ENCODE measurements around the gene SKAP1.

DNA sequence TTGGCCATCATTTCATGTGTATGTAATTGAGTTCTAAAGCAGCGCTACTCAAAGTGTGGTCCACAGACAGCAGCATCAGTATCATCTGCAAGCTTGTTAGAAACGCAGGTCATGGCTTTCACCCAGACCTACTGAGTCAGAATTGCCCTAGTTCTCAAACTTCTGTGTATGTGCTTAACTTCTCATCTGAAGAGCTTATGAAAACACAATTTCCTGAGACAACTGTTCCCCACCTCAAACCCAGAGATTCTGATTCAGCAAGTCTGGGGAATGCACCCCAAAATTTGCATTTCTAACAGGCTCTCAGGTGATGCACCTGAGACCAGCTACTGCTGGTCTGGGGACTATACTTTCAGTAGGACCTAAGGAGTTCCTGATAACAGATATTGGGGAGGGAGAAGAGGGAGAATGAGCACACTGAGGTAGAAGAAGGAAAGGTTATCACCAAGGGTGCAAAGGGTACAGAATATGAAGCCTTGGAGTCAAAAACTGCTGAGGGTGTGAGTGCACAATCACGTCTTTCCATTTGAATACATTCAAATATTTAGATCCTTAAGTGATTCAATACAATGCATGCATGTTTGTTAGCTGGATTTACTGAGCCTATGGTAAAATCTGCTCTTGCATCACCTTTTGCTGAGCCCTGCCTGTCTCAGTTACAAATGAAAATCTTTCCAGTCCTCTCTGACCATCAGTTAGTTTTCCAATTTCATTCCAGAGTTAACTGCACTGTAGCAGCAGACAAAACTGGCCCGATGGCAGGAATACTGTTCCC, 29.2 kb upstream of the SKAP1 start:
- TF ChIP-seq, protein P1, sequence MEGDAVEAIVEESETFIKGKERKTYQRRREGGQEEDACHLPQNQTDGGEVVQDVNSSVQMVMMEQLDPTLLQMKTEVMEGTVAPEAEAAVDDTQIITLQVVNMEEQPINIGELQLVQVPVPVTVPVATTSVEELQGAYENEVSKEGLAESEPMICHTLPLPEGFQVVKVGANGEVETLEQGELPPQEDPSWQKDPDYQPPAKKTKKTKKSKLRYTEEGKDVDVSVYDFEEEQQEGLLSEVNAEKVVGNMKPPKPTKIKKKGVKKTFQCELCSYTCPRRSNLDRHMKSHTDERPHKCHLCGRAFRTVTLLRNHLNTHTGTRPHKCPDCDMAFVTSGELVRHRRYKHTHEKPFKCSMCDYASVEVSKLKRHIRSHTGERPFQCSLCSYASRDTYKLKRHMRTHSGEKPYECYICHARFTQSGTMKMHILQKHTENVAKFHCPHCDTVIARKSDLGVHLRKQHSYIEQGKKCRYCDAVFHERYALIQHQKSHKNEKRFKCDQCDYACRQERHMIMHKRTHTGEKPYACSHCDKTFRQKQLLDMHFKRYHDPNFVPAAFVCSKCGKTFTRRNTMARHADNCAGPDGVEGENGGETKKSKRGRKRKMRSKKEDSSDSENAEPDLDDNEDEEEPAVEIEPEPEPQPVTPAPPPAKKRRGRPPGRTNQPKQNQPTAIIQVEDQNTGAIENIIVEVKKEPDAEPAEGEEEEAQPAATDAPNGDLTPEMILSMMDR (IDR thresholded peaks at IDR 0.05): no peak
- no peak for TF ChIP-seq POLR2A (IDR thresholded peaks at IDR 0.05)
